ENCODE measurements around the gene WDR12. TPM values are rescaled to one million over a fixed set of nuclear protein-coding genes. Genes with fewer than 3 reads are reported as not detected.

The WDR12 gene
- total and polyA plus RNA-seq, 2 of the 4 experiments (the other 2 are of a cell fraction), result 8.6 to 17.0 TPM

- no peak overlapping the region for H2BK15ac ChIP-seq (ENCODE audit: low read depth, low read length)
- no TSS peak for BruUV-seq (replicated peaks)
- H2AFZ ChIP-seq (replicated peaks; ENCODE audit: low read length, poor library complexity), result no peak overlapping the region
- H3K4ac ChIP-seq (ENCODE audit: low read depth, low read length), result no peak overlapping the region
- peaks cover 8% of the 10 kb centered on the region for H3K9me3 ChIP-seq (ENCODE audit: control insufficient read depth, insufficient read depth, low read length)
- no peak overlapping the region for H3K4me2 ChIP-seq (ENCODE audit: low read depth, low read length)
- in situ Hi-C loops (cut with MboI; ENCODE audit: low sequenced_read_pairs), result no loop called here
- H4K20me1 ChIP-seq (ENCODE audit: insufficient read depth, low read length), result no peaks in the 10 kb centered on the region
- no peak overlapping the region for H3K56ac ChIP-seq (ENCODE audit: extremely low read depth, insufficient read depth, low read length)
- H4K91ac ChIP-seq (ENCODE audit: insufficient read depth, low read depth, low read length), result no peak overlapping the region
- no peak overlapping the region for H2BK20ac ChIP-seq (ENCODE audit: low read depth, low read length)
- ATAC-seq (ENCODE audit: low read depth) (no peak), DNase-seq (no peak)
- no peak overlapping the region for H3K9ac ChIP-seq (ENCODE audit: low read depth, low read length)
- ChIA-PET CTCF (no interaction called here), POLR2A (ENCODE audit: unreplicated experiment) (no interaction called here)
- H3K18ac ChIP-seq (ENCODE audit: low read depth, low read length), result no peak overlapping the region
- WGBS, 2 experiments (ENCODE audit: extremely low coverage in 2 of 2, insufficient read length in 1 of 2), result no CpG with 5 or more reads among the region's 2 CpGs
- H3K4me1 ChIP-seq (ENCODE audit: control insufficient read depth, insufficient read depth, low read length), result no peaks in the 10 kb centered on the region
- intact Hi-C loops (cut with micrococcal nuclease), result no loop called here
- no peak for TF ChIP-seq USF2 (IDR thresholded peaks at IDR 0.05; ENCODE audit: low read depth, low read length)
- no peak for TF ChIP-seq SMC3 (IDR thresholded peaks at IDR 0.05; ENCODE audit: low read depth, low read length)
- no peak for TF ChIP-seq MAFK (IDR thresholded peaks at IDR 0.05; ENCODE audit: low read depth, low read length)
- TF ChIP-seq FOS (IDR thresholded peaks at IDR 0.05; ENCODE audit: low read depth, low read length), result no peak
- TF ChIP-seq RAD21 (IDR thresholded peaks at IDR 0.05; ENCODE audit: low read length), result no peak
- TF ChIP-seq RCOR1 (IDR thresholded peaks at IDR 0.05; ENCODE audit: insufficient replicate concordance, low read length), result no peak
- TF ChIP-seq RFX5 (IDR thresholded peaks at IDR 0.05; ENCODE audit: low read depth, low read length), result no peak
- no peak for TF ChIP-seq MXI1 (IDR thresholded peaks at IDR 0.05; ENCODE audit: borderline replicate concordance, low read depth, low read length)
- TF ChIP-seq CTCF (conservative IDR thresholded peaks at IDR 0.05; ENCODE audit: low read depth, low read length), result no peak
- no peak for TF ChIP-seq ELK1 (IDR thresholded peaks at IDR 0.05; ENCODE audit: borderline replicate concordance, low read depth, low read length)
- TF ChIP-seq NFE2L2 (IDR thresholded peaks at IDR 0.05; ENCODE audit: low read depth, low read length), result no peak
- no peak for TF ChIP-seq POLR2A (IDR thresholded peaks at IDR 0.05; ENCODE audit: low read depth, low read length)
- TF ChIP-seq BHLHE40 (IDR thresholded peaks at IDR 0.05; ENCODE audit: low read depth, low read length), result no peak
- TF ChIP-seq MAZ (IDR thresholded peaks at IDR 0.05; ENCODE audit: borderline replicate concordance, low read depth, low read length), result no peak
- no peak for TF ChIP-seq CEBPB (IDR thresholded peaks at IDR 0.05; ENCODE audit: low read depth, low read length)
- TF ChIP-seq CHD1 (IDR thresholded peaks at IDR 0.05; ENCODE audit: low read depth, low read length), result no peak
- no peaks in the 10 kb centered on the region for H3K27me3 ChIP-seq (ENCODE audit: control insufficient read depth, insufficient read depth, low read length)
- no peak overlapping the region for H3K23ac ChIP-seq (ENCODE audit: low read depth, low read length)
- no peak overlapping the region for H2BK120ac ChIP-seq (ENCODE audit: low read depth, low read length)
- no peak overlapping the region for H2AK5ac ChIP-seq (ENCODE audit: low read depth, low read length)
- no peak overlapping the region for H2AK9ac ChIP-seq (replicated peaks; ENCODE audit: low read depth, low read length, poor library complexity)
- H3K27ac ChIP-seq (ENCODE audit: insufficient read depth, low read length), result no peak overlapping the region
- no peak overlapping the region for H4K5ac ChIP-seq (ENCODE audit: low read depth, low read length)
- H4K8ac ChIP-seq (ENCODE audit: low read depth in 2 of 2, low read length in 2 of 2), result no peak overlapping the region
- H3K14ac ChIP-seq (replicated peaks; ENCODE audit: low read depth, low read length), result no peak overlapping the region
- 0 out of 2 replicates have a peak, but pooled peaks cover 1% of the 10 kb centered on the region for H3K36me3 ChIP-seq (ENCODE audit: control insufficient read depth, insufficient read depth, low read length)
- no peak overlapping the region for H2BK5ac ChIP-seq (ENCODE audit: low read depth, low read length, poor library complexity, severe bottlenecking)
- no peaks in the 10 kb centered on the region for H3K9me1 ChIP-seq (ENCODE audit: insufficient read depth, low read length)
- no peak overlapping the region for H3K4me3 ChIP-seq (ENCODE audit: insufficient read depth, low read depth, low read length)
- no peaks in the 10 kb centered on the region for H3K79me1 ChIP-seq (ENCODE audit: low read depth in 1 of 2, low read length in 2 of 2)
- dilution Hi-C loops (cut with HindIII; ENCODE audit: low sequenced_read_pairs, unreplicated experiment), result no loop called here
Measured at GRCh38 chr2:202844656-202845055, 66.8 kb downstream of the WDR12 start.
